ENCODE data around the gene CHRM1. TPM values are rescaled to one million over a fixed set of nuclear protein-coding genes. Genes with fewer than 3 reads are reported as not detected.
A peak's percentile ranks its signal among the peaks of the same experiment; 100 is the strongest.
"Not testable (repeated sequence)": the region's sequence is repeated elsewhere in the genome, so short reads cannot be mapped to it uniquely, and the experiment has no call there.

The CHRM1 gene
- total RNA-seq, 2 donors from 2014 or later, result not detected

DNA sequence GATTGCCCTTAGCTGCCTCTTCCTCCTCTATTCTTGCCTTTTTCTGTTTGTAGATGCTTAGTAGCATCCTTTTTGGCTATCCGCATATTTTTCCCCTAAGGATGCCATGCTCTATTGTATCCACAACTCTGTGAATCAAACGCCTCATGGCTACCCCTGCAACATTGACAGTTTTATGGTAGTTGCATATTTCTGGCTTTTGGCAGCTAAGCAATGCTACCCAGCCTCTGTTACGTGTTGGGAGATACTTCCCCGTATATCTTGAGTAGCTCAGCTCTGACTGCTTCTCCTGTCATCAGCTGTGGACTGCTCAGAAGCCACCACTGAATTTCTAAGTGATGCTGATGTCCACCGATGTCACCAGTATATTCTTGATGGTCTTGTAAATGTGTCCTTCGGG, 55.5 kb downstream of the CHRM1 start:
- Histone ChIP-seq H3K27ac (ENCODE audit: low read depth, low read length) (no peak overlapping the region), H3K9ac (ENCODE audit: extremely low read depth, low read length, poor library complexity, severe bottlenecking) (no peak overlapping the region), H3K4me3 (ENCODE audit: low read length) (no peak overlapping the region), H3K4me1 (ENCODE audit: control insufficient read depth, insufficient read depth, low read length) (peaks cover 9% of the 10 kb centered on the region), H3K27me3 (ENCODE audit: control insufficient read depth, insufficient read depth, low read length, poor library complexity, severe bottlenecking) (no peaks in the 10 kb centered on the region), H3K9me3 (ENCODE audit: control insufficient read depth, low read length) (no peaks in the 10 kb centered on the region), H3K36me3 (ENCODE audit: control insufficient read depth, insufficient read depth, low read length) (peaks cover 33% of the 10 kb centered on the region)
- TF ChIP-seq, protein P1, sequence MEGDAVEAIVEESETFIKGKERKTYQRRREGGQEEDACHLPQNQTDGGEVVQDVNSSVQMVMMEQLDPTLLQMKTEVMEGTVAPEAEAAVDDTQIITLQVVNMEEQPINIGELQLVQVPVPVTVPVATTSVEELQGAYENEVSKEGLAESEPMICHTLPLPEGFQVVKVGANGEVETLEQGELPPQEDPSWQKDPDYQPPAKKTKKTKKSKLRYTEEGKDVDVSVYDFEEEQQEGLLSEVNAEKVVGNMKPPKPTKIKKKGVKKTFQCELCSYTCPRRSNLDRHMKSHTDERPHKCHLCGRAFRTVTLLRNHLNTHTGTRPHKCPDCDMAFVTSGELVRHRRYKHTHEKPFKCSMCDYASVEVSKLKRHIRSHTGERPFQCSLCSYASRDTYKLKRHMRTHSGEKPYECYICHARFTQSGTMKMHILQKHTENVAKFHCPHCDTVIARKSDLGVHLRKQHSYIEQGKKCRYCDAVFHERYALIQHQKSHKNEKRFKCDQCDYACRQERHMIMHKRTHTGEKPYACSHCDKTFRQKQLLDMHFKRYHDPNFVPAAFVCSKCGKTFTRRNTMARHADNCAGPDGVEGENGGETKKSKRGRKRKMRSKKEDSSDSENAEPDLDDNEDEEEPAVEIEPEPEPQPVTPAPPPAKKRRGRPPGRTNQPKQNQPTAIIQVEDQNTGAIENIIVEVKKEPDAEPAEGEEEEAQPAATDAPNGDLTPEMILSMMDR (conservative IDR thresholded peaks at IDR 0.05), result no peak
- Mint-ChIP-seq H3K9me3 (no peaks in the 10 kb centered on the region), H3K4me3 (no peak overlapping the region), H3K4me1 (peaks cover 22% of the 10 kb centered on the region), H3K27ac (peak overlapping the region; percentile 15), H3K36me3 (ENCODE audit: low read depth) (peaks cover 27% of the 10 kb centered on the region), H3K27me3 (ENCODE audit: insufficient read depth) (no peaks in the 10 kb centered on the region)
- no peak for DNase-seq
- WGBS, 2 experiments (ENCODE audit: insufficient coverage in 1 of 2, insufficient read length in 1 of 2), result 94 to 97% methylated on average over 5 to 6 of the region's 6 CpGs

DNA sequence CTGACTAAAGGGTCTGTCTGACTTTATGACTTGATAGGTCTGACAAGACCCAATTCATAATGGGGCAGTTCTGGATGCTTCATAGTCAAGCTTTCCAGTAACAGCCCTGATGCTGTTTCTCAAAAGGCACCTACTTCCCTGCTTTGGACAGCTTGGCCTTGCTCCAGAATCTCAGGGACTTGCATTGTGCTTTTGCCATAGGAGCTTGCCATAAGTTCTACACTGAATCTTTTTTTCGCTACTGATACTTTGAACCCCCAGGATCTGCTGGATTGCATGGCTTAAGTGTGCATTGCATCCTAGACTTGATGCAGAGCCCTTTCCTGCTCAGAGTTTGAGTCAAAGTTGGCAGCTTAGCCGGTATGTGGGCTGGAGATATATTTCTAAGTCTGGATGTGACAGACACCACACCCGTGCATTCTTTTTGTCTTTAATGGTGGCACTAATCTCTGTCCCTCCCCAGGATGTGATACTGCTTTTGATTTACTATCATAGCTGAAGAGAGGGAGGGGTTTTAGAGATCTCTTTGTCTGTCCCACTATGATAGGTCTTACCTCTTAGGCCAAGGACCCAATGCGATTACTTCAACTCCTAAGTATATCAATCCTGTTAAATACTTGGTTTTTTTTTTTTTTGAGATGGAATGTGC, 57.4 kb downstream of the CHRM1 start:
- Histone ChIP-seq H3K9ac (ENCODE audit: extremely low read depth, low read length, poor library complexity, severe bottlenecking) (no peak overlapping the region), H3K4me3 (ENCODE audit: low read length) (peak overlapping the region; percentile 1), H3K9me3 (ENCODE audit: control insufficient read depth, low read length) (no peaks in the 10 kb centered on the region), H3K27ac (ENCODE audit: low read depth, low read length) (no peak overlapping the region), H3K36me3 (ENCODE audit: control insufficient read depth, insufficient read depth, low read length) (peaks cover 26% of the 10 kb centered on the region), H3K27me3 (ENCODE audit: control insufficient read depth, insufficient read depth, low read length, poor library complexity, severe bottlenecking) (no peaks in the 10 kb centered on the region), H3K4me1 (ENCODE audit: control insufficient read depth, insufficient read depth, low read length) (peaks cover 9% of the 10 kb centered on the region)
- WGBS, 2 experiments (ENCODE audit: insufficient coverage in 1 of 2, insufficient read length in 1 of 2), result 73 to 93% methylated on average over 2 to 3 of the region's 4 CpGs
- Mint-ChIP-seq H3K27ac (peak overlapping the region; percentile 87), H3K4me1 (peaks cover 35% of the 10 kb centered on the region), H3K27me3 (ENCODE audit: insufficient read depth) (no peaks in the 10 kb centered on the region), H3K36me3 (ENCODE audit: low read depth) (peaks cover 29% of the 10 kb centered on the region), H3K4me3 (no peak overlapping the region), H3K9me3 (no peaks in the 10 kb centered on the region)
- TF ChIP-seq, protein P1 (conservative IDR thresholded peaks at IDR 0.05), result no peak
- no peak for DNase-seq

DNA sequence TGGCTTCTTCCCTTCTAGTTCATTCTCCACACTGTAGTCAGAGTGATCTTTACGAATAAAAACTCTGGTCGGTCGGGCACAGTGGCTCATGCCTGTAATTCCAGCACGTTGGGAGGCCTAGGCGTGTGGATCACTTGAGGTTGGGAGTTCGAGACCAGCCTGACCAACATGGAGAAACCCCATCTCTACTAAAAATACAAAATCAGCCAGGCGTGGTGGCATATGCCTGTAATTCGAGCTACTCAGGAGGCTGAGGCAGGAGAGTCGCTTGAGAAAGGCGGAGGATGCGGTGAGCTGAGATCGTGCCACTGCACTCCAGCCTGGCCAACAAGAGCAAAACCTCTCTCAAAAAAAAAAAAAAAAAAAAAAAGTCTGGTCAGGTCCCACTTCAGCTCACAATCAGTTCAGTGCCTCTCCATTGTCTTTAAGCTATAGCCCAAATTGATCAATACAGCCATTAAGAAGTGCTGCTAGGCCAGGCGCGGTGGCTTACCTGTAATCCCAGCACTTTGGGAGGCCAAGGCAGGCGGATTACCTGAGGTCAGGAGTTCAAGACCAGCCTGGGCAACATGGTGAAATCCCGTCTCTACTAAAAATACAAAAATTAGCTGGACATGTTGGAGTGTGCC, 59.5 kb downstream of the CHRM1 start:
- H3K9me3 ChIP-seq (ENCODE audit: control insufficient read depth, low read length); H3K9ac ChIP-seq (ENCODE audit: extremely low read depth, low read length, poor library complexity, severe bottlenecking); H3K27me3 ChIP-seq (ENCODE audit: control insufficient read depth, insufficient read depth, low read length, poor library complexity, severe bottlenecking); H3K4me3 ChIP-seq (ENCODE audit: low read length); H3K9me3 Mint-ChIP-seq; H3K4me3 Mint-ChIP-seq; H3K27me3 Mint-ChIP-seq (ENCODE audit: insufficient read depth); H3K4me1 ChIP-seq (ENCODE audit: control insufficient read depth, insufficient read depth, low read length); H3K27ac ChIP-seq (ENCODE audit: low read depth, low read length): not testable (repeated sequence)
- Mint-ChIP-seq H3K27ac (peak overlapping the region; percentile 88), H3K4me1 (peaks cover 47% of the 10 kb centered on the region), H3K36me3 (ENCODE audit: low read depth) (peaks cover 22% of the 10 kb centered on the region)
- H3K36me3 ChIP-seq (ENCODE audit: control insufficient read depth, insufficient read depth, low read length), result peaks cover 21% of the 10 kb centered on the region
- 88 to 90% methylated on average over 14 to 16 of the region's 16 CpGs for WGBS, 2 experiments (ENCODE audit: insufficient coverage in 1 of 2, insufficient read length in 1 of 2)
- DNase-seq, result peak; percentile 59

Measured in endodermal cell (in vitro differentiated cells).